Measurements from ENCODE around the gene IRX1.

Gene IRX1

DNA sequence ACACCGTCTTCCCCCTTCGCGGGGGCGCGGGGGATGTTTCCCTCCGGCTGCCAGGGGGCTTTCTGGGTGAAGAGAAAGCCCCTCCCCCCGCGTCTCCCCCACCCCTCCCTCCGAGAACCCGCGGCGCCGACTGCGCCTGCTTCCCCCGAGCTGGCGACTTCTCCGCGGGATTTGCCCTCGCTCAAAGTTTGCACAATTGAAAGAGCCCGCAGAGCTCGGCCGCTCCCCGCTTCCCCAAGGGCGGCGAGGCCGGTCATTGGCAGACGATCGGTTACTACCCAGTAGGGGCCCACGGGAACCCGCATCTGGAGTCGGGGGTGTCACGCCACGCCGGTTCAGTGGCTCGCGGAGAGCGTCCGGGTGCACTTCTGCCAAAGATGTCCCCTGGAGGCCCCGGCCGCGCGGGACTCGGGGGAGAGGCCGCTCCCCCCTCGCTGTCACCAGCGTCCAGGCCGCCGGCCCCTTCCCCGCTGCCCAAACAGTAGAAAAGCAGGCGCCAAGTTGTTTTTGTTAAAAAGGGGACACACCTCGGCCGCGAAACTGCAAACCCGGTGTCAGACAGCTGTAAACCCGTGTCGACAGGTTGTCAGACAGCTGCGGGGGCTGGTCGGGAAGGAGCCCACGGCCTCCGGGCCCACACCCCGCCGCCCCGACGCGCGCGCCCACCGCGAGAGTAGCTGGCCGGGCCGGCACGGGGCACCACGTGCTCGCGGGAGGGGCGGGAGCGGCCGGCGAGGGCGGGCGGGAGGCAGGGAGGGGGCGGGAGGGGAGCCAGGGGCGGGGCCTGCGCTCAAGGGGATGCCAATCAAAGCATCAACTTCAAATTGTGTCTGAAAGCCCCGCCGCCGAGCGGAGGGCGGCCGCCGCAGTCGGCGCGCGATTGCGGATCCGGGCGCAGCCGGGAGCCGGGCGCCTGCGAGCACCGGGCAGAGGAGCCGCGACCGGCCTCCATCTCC lies at the start of gene IRX1:
Gene IRX1 (plus strand): TSS at position 827 of the 956 bp plus-strand sequence. CDS start 274 bp downstream, outside the sequence.
- DNase-seq, result no peak

GRCh38 chr5:3546028-3546427 lies 49.6 kb upstream of the IRX1 start:
- DNase-seq, result no peak

DNA sequence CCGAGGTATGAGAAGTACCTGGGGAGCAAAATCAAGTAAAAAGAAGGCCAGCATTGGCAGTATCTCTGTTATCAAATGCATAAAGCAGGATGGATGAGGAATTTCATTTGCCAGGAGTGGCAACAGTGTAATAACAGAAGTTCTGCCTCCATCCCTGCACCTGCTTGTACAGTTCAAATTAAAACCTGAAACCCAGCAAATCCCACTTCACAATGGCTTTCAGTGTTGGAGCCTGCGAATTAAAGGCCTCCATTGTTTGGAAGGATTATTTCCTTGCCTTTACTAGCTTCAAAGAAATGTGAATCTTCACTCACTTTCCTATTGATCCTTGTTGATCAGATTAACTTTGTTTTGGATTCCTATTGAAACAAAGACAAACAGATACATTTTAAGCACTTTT lies 31.5 kb upstream of the IRX1 start:
- no peak for DNase-seq

DNA sequence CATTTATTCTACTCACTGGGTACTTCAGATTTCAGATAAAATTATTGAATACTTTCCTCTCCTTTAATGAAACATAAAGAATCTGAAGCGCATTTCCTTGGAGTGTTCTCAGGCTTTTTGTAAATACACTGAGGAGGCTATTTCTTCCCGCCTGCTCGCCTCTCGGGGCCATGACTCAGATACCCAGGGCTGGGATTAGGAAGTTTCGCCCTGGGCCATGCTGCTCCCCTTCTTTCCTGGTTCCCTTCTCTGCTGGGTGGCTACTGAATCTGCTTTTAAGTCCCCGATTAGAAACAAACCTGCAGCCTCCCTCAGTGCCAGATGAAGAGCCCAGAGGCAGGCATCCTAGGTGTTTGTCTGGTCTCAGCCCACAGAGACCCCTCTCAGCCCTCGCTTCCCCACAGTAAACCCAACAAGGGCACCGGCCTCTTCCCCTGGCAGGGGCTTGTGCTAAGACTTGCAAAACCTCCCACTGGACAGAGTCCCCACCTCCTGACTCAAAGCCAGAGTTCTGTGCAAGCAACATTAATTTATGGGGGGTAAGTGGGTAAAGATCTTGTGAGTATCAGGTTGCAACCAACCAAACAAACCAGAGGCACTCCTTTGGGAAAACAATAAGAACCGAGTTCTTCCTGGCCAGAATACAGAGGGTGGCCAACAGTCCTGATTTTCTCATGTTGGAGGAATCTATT lies 30.7 kb upstream of the IRX1 start:
- no peak for DNase-seq

- DNase-seq, result no peak
Observed at GRCh38 chr5:3584724-3585531, 10.7 kb upstream of the IRX1 start.

DNA sequence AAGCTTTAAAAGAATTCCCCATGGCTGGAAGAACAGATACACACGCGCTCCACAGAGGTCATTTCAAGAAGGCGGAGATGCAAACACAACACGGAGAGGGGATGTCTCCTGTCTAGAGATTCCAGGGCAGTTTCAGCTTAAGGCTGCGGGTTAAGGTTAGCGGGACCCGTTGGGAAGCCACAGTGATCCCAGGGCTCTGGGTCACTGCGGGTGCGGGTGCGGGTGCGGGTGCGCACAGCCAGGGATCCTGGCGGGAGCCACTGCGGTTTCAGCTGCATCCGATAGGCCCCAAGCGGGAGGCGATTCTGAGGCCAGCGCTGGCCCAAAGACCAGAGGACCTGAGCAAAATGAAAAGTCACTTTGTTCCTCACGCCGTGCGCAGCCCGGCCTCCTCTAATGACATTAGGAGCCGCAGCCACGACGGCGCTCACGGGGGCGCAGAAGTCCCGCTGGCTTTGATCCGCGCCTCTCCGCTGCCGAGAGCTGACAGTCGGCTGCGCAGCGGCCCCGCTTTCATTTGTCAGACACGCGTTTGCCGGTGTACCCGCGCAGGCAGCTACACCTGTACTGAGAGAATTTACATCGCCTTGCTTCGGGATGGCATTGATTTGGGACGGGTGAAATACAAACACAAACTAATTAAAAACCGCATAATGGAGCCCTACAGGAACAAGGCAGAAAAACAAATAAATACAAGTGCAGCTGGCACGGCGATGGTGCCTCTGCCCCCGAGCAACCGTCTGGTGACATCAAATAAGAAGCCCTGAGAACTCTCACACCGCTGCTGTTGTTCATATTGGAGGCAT lies 5.3 kb upstream of the IRX1 start:
- no peak for DNase-seq

DNA sequence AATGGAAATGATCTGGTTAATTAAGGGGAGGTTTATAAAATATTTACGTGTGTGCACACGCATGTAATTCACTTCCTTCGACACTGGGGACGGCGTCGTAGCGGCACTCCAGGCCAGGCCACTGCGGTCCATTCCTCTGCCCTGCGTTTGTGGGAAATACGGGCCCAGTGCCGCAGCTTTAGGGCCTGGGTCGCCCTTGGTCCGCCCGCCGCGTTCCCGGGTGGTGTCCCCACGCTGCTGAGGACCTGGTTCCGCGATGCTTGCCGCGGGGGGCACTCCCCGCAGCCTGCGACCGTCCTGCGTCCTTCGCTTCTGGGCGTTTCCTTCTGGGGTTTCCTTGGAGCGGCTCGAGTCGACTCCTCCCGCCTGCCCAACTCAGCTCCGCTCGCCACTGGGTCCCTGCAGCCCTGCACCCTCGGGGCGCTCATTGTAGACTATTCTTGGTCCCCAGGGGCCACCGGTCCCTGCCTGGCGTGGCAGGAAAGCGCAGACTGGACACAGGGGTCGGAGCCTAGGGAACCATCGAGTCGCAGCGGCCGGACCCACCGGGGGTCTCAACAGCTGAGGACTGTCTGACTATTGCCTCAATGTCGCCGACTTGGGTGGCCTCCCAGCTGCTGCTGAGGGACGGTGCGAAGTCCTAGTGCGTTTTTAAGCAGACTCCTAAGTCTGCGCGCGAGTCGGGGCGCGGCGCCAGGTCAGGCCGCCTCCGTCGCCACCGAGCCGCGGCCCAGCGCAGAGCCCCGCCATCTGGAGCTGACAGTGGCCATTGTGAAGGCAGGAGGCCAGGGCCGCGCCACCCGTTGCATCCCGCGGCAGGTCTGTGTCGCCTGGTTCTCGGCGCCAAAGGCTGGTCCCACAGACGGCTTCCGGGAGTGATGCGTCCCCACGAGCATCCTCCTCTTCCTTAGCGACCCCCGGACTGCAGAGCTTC lies 4.4 kb upstream of the IRX1 start:
- DNase-seq, result no peak

GRCh38 chr5:3592298-3592697 lies 3.3 kb upstream of the IRX1 start:
- DNase-seq, result no peak

- no peak for DNase-seq
Observed at GRCh38 chr5:3593771-3594509, 1.7 kb upstream of the IRX1 start.

DNA sequence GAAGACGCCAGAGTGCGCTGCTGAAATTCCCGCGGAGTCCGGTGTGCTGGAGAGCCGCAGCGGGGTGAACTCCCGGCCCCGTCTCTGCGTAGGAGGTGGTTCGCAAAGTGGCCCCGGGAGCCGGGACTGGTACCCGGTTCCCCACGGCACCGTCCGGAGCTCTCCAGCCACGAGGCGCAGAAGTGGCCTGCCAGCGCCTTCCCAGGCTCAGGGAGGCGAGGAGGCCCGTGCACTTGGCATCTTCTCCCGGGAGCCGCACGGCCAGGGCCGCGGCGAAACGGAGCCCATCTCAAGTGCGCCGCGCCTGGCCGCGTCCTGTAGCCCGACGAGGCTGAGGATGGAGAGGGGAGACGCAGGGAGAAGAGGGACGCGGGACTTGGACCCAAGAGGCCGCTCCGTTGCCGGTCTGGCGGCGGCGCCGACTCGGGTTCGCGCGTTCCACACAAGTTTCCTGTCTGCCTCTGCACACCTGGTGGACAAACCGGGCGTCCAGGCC lies 1.1 kb upstream of the IRX1 start:
- DNase-seq, result no peak

DNA sequence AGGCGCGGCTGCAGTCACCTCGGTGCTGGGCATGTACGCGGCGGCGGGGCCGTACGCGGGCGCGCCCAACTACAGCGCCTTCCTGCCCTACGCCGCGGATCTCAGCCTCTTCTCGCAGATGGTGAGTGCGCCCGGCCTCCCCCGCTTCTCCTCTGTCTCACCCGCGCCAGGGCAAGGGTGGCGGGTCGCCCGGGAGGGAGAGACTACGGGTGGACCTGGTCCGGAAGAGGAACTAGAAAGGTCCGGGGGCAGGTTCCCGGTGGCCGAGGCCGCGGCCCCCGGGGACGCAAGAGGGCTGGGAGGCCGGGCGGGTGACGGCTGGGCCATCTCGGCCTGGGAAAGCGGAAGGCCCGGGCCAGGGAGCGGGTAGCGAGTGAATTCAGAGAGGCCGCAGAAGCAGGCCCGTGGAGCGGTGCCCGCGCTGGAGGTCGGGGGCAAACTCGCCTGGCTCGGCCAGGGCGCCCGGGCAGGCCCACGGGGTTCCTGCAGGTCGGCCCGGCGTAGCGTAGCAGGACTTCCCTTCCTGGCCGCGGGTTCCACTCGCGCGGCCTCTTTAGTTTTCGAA lies 711 bp downstream of the IRX1 start:
- no peak for DNase-seq

DNA sequence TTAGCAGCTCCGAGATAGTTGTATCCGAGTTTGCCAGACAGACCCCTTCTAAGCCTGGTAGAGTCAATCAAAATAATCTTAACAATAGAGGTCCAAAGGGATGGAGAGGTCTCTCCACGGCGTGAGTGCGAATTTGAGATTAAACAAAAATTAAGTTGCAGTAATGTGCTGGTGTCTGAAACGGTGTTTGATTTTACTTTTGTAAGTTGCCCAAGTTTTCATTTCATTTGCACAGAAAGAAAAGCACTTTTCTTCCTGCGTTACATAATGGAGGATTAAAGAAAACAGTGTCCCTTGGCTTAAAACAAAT lies 1.2 kb downstream of the IRX1 start:
- DNase-seq, result no peak

DNA sequence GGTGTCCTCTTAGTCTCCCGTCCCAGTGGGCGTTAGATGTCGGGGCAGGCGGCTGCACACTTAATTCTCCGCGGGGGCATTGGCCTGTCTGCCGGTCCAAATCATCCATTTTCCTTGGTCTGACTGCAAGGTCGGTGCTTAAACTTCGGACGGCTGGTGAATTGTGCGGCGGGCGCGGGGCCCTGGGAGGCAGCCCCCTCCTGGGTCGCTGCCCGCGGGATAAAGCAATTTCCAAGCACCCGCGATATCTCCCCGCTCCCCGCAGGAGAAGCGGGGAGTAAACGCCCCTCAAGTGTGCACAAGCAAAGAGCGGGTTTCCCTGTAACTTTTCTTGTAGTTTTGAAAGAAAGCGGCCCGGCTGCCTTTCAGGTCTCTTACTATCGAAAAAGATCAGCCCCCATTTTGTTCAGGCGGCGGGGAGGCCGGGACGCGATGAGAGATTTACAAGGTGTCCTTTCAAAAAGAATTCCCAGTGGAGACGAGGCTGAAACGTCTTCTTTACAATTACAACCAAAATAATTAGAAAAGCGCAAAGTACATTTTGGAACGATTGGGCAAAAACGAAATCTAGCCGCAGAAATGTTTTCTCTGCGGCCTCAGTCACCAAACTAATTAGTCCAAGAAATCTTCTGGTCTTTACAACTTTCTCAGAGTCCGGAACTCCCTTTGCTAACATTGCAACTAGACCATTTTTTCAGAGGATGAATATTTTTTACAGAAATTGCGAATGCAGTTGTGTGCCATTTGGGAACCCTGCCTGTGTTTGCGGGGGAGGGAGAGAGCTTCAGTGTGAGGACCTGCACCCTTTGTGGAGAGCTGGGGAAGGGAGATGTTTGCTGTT lies 1.8 kb downstream of the IRX1 start:
- no peak for DNase-seq

DNA sequence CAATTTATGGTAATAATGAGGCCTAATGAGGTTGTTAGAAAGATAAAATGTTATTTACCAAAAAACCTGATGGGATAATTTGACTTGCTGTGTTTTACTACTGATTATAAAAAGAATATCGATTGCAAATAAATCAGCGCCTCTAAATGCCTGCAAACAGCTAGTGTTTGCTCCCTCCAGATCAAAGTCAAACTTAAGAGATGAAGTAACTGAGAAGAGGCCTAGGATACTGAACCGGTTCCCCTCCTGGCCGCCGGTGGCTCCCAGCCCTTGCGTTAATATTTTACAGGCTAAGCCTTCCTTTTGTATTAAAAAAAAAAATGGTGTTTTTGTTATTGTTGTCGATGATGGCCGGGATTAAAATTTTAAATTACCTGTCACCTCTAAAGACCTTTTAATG lies 2.6 kb downstream of the IRX1 start:
- no peak for DNase-seq

GRCh38 chr5:3598769-3599211 lies 3.2 kb downstream of the IRX1 start:
- no peak for DNase-seq

GRCh38 chr5:3599226-3600105 lies 3.8 kb downstream of the IRX1 start:
- no peak for DNase-seq

GRCh38 chr5:3600106-3601060 lies 4.8 kb downstream of the IRX1 start:
- DNase-seq, result no peak

Measured in stimulated activated CD4-positive, alpha-beta T cell treated with anti-CD3 and anti-CD28 coated beads, Interleukin-2, amount 100 ng/mL, for 48 hours (primary cell).